ENCODE measurements around the gene GPR65.
"Not testable (repeated sequence)": the region's sequence is repeated elsewhere in the genome, so short reads cannot be mapped to it uniquely, and the experiment has no call there.

The GPR65 gene

GRCh38 chr14:88004506-88005036 is 364 bp upstream of the GPR65 start:
- FAIRE-seq: no peak

- no peak for FAIRE-seq
Measured at GRCh38 chr14:88005978-88006851, 1.3 kb downstream of the GPR65 start.

- no peak for FAIRE-seq
Measured at GRCh38 chr14:88007608-88008007, 2.7 kb downstream of the GPR65 start.

- FAIRE-seq: no peak
Measured at GRCh38 chr14:88008039-88008742, 3.3 kb downstream of the GPR65 start.

- FAIRE-seq: no peak
Measured at GRCh38 chr14:88009486-88009885, 4.6 kb downstream of the GPR65 start.

GRCh38 chr14:88010331-88010730 is 5.4 kb downstream of the GPR65 start:
- FAIRE-seq: no peak

- FAIRE-seq: no peak
Measured at GRCh38 chr14:88012495-88012894, 7.6 kb downstream of the GPR65 start.

- FAIRE-seq: no peak
Measured at GRCh38 chr14:88013750-88014349, 8.9 kb downstream of the GPR65 start.

GRCh38 chr14:88016768-88017167 is 11.8 kb downstream of the GPR65 start:
- FAIRE-seq: no peak

- FAIRE-seq: no peak
Measured at GRCh38 chr14:88017535-88017934, 12.6 kb downstream of the GPR65 start.

- FAIRE-seq: no peak
Measured at GRCh38 chr14:88023658-88024187, 18.8 kb downstream of the GPR65 start.

- FAIRE-seq: not testable (repeated sequence)
Measured at GRCh38 chr14:88024252-88025086, 19.5 kb downstream of the GPR65 start.

- no peak for FAIRE-seq
Measured at GRCh38 chr14:88025313-88025712, 20.4 kb downstream of the GPR65 start.

- FAIRE-seq: no peak
Measured at GRCh38 chr14:88026890-88027289, 22.0 kb downstream of the GPR65 start.

GRCh38 chr14:88029500-88029899 is 24.6 kb downstream of the GPR65 start:
- no peak for FAIRE-seq

- no peak for FAIRE-seq
Measured at GRCh38 chr14:88030079-88030478, 25.1 kb downstream of the GPR65 start.

GRCh38 chr14:88030892-88031291 is 26.0 kb downstream of the GPR65 start:
- no peak for FAIRE-seq

- no peak for FAIRE-seq
Measured at GRCh38 chr14:88032373-88032772, 27.4 kb downstream of the GPR65 start.

GRCh38 chr14:88034076-88034475 is 29.1 kb downstream of the GPR65 start:
- no peak for FAIRE-seq

- no peak for FAIRE-seq
Measured at GRCh38 chr14:88036422-88036821, 31.5 kb downstream of the GPR65 start.

- no peak for FAIRE-seq
Measured at GRCh38 chr14:88037325-88037724, 32.4 kb downstream of the GPR65 start.

- FAIRE-seq: no peak
Measured at GRCh38 chr14:88039197-88039596, 34.3 kb downstream of the GPR65 start.
